ENCODE results near the gene DCTPP1. TPM values are rescaled to one million over a fixed set of nuclear protein-coding genes. Genes with fewer than 3 reads are reported as not detected.

DCTPP1 gene
- total and polyA plus RNA-seq, 2 donors (not counting 3 experiments of a cell fraction or from before 2014, with no cell fraction given): 68.0 to 88.6 TPM

- TF ChIP-seq POLR2AphosphoS5 (IDR thresholded peaks at IDR 0.05; ENCODE audit: insufficient read depth, low read depth, low read length) (no peak), CTCF (IDR thresholded peaks at IDR 0.05; ENCODE audit: extremely low read depth in 1 of 2, insufficient read depth in 1 of 2, low read depth in 1 of 2, low read length in 2 of 2) (no peak), POLR2A (IDR thresholded peaks at IDR 0.05; ENCODE audit: low read depth, low read length) (no peak), EZH2 (IDR thresholded peaks at IDR 0.05; ENCODE audit: borderline replicate concordance, low read depth, low read length, severe bottlenecking) (no peak), JUN (IDR thresholded peaks at IDR 0.05; ENCODE audit: borderline replicate concordance, insufficient read depth, insufficient read length, low read depth) (no peak), MYC (IDR thresholded peaks at IDR 0.05; ENCODE audit: low read depth, low read length) (no peak), FOS (IDR thresholded peaks at IDR 0.05; ENCODE audit: borderline replicate concordance, insufficient read depth, low read length) (no peak), GATA2 (IDR thresholded peaks at IDR 0.05; ENCODE audit: insufficient read depth, insufficient read length, low read depth, low read length) (no peak)
- TF ChIP-seq, protein P1, sequence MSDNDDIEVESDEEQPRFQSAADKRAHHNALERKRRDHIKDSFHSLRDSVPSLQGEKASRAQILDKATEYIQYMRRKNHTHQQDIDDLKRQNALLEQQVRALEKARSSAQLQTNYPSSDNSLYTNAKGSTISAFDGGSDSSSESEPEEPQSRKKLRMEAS (IDR thresholded peaks at IDR 0.05; ENCODE audit: insufficient read depth, insufficient read length): no peak
- H3K27me3 ChIP-seq (ENCODE audit: control insufficient read depth in 2 of 2, insufficient read depth in 2 of 2, low read length in 2 of 2): no peaks in the 10 kb centered on the region
- H3K4me1 ChIP-seq (ENCODE audit: control insufficient read depth, extremely low read depth, insufficient read depth, low read length): peaks cover 11% of the 10 kb centered on the region
- no TSS peak for BruUV-seq (replicated peaks)
- H4K20me1 ChIP-seq (replicated peaks; ENCODE audit: control insufficient read depth, extremely low read depth, insufficient read depth, low read length): no peaks in the 10 kb centered on the region
- H3K4me3 ChIP-seq (replicated peaks in 1 of 3; ENCODE audit: insufficient read depth in 1 of 3, low read depth in 1 of 3, low read length in 3 of 3): no peak overlapping the region
- intact Hi-C loops (cut with micrococcal nuclease) (loop anchor here (2.0 kb wide), 3 partner anchors 91 to 191 kb away; partner anchors contain the start of genes ZNF689 and ZNF747), dilution Hi-C loops (cut with MboI; ENCODE audit: extremely low pct_ligation_motif_present, low sequenced_read_pairs) (no loop called here)
- FAIRE-seq: no peak
- H3K9me3 ChIP-seq (replicated peaks; ENCODE audit: control insufficient read depth, insufficient read depth, low read length): no peaks in the 10 kb centered on the region
- no peak overlapping the region for H3K27ac ChIP-seq (ENCODE audit: insufficient read depth, low read depth, low read length)
- ChIA-PET CTCF (interaction anchor here (2.5 kb wide), 1 partner anchor 14 kb away, joined by 15 read pairs; the partner anchor contains the start of gene DCTPP1), POLR2A (no interaction called here)
- H3K36me3 ChIP-seq (ENCODE audit: control insufficient read depth in 2 of 2, extremely low read depth in 1 of 2, insufficient read depth in 2 of 2, low read length in 2 of 2): no peaks in the 10 kb centered on the region
- no peak for DNase-seq (ENCODE audit: low read depth, low spot score)
- H3K9me1 ChIP-seq (replicated peaks; ENCODE audit: control insufficient read depth, extremely low read depth, insufficient read depth, low read length): no peaks in the 10 kb centered on the region
- H3K79me2 ChIP-seq (ENCODE audit: control insufficient read depth, insufficient read depth, low read length): peaks cover 12% of the 10 kb centered on the region
- no peak overlapping the region for H2AFZ ChIP-seq (ENCODE audit: low read depth, low read length)
- no peak overlapping the region for H3K4me2 ChIP-seq (ENCODE audit: insufficient read depth, low read length)
- H3K9ac ChIP-seq (replicated peaks; ENCODE audit: extremely low read depth, insufficient read depth, low read length): no peak overlapping the region
Measured at GRCh38 chr16:30443631-30444030, 13.8 kb upstream of the DCTPP1 start.

All from endothelial cell of umbilical vein (primary cell).